GM12891 (cell line): ENCODE measurements around the gene EFNA4.

Experiments
- DNase-seq: peaks from one replicate; pipeline ENCODE4 v3.0.0; 2011; ENCODE audit warnings: low spot score; ENCODE audit not compliant: insufficient read length
- FAIRE-seq: peaks from 2 replicates; lab custom pipeline; 2011; peaks lifted over from hg19 to GRCh38; lab: Jason Lieb, UNC
- PAX5 ChIP-seq: IDR thresholded peaks from 2 replicates; pipeline ENCODE4 v1.6.1; 2011; ENCODE audit warnings: low read length, moderate library complexity, mild to moderate bottlenecking; ENCODE audit not compliant: insufficient read depth, severe bottlenecking
- POLR2A ChIP-seq: IDR thresholded peaks from 2 replicates; pipeline ENCODE4 v1.6.1; 2011; ENCODE audit warnings: low read depth, low read length, control low read depth
- POLR2AphosphoS5 ChIP-seq: IDR thresholded peaks from 2 replicates; pipeline ENCODE4 v1.6.1; 2011; ENCODE audit warnings: low read depth, low read length, control low read depth
- POU2F2 ChIP-seq: IDR thresholded peaks from 2 replicates; pipeline ENCODE4 v1.6.1; 2011; ENCODE audit warnings: low read depth, mild to moderate bottlenecking, control low read depth, low read length, moderate library complexity
- SPI1 ChIP-seq: IDR thresholded peaks from 2 replicates; pipeline ENCODE4 v1.6.1; 2011; ENCODE audit warnings: low read depth, low read length, control low read depth
- TAF1 ChIP-seq: IDR thresholded peaks from 2 replicates; pipeline ENCODE4 v1.6.1; 2011; ENCODE audit warnings: low read depth, low read length, control low read depth

EFNA4 gene

GRCh38 chr1:155086128-155086741 is 22.7 kb downstream of the EFNA4 start:
- FAIRE-seq (peak; percentile 89), DNase-seq (no peak)
- TF ChIP-seq POU2F2, result no peak
- no peak for TF ChIP-seq SPI1
- TF ChIP-seq PAX5, result no peak
- TF ChIP-seq POLR2AphosphoS5, result no peak

- DNase-seq (no peak), FAIRE-seq (no peak)
- TF ChIP-seq PAX5, result no peak
- TF ChIP-seq SPI1, result no peak
- TF ChIP-seq POU2F2, result no peak
- TF ChIP-seq POLR2AphosphoS5, result no peak
Measured at GRCh38 chr1:155086856-155087535, 23.5 kb downstream of the EFNA4 start.

GRCh38 chr1:155091071-155092051 is 27.8 kb downstream of the EFNA4 start:
- TF ChIP-seq POLR2AphosphoS5 (no peak), PAX5 (no peak), TAF1 (no peak), POLR2A (no peak), POU2F2 (no peak), SPI1 (no peak)
- DNase-seq, result peak; percentile 66
- peak; percentile 94 for FAIRE-seq

- DNase-seq (no peak), FAIRE-seq (no peak)
- no peak for TF ChIP-seq POU2F2
- TF ChIP-seq TAF1, result no peak
- no peak for TF ChIP-seq POLR2A
- no peak for TF ChIP-seq PAX5
- TF ChIP-seq SPI1, result no peak
- TF ChIP-seq POLR2AphosphoS5, result no peak
Measured at GRCh38 chr1:155092131-155092530, 28.6 kb downstream of the EFNA4 start.

- TF ChIP-seq PAX5 (no peak), POLR2AphosphoS5 (no peak), SPI1 (no peak), TAF1 (no peak), POLR2A (no peak), POU2F2 (no peak)
- no peak for FAIRE-seq
- no peak for DNase-seq
Measured at GRCh38 chr1:155092641-155093040, 29.1 kb downstream of the EFNA4 start.

- DNase-seq (no peak), FAIRE-seq (peak; percentile 31)
Measured at GRCh38 chr1:155093911-155094621, 30.5 kb downstream of the EFNA4 start.

GRCh38 chr1:155094622-155094948 is 31.0 kb downstream of the EFNA4 start:
- DNase-seq (no peak), FAIRE-seq (no peak)
- no peak for TF ChIP-seq PAX5
- TF ChIP-seq SPI1, result no peak
- no peak for TF ChIP-seq TAF1
- TF ChIP-seq POU2F2, result no peak
- TF ChIP-seq POLR2AphosphoS5, result no peak
- no peak for TF ChIP-seq POLR2A

More at GRCh38 chr1:155093911-155094621, 30.5 kb downstream of the EFNA4 start:
- TF ChIP-seq POLR2AphosphoS5, result no peak
- TF ChIP-seq POLR2A, result no peak
- TF ChIP-seq TAF1, result no peak
- no peak for TF ChIP-seq PAX5
- no peak for TF ChIP-seq SPI1
- TF ChIP-seq POU2F2, result no peak

- FAIRE-seq (no peak), DNase-seq (no peak)
- TF ChIP-seq POLR2A (no peak), POU2F2 (no peak), TAF1 (no peak), PAX5 (no peak), POLR2AphosphoS5 (no peak), SPI1 (no peak)
Measured at GRCh38 chr1:155099331-155099730, 35.8 kb downstream of the EFNA4 start.

GRCh38 chr1:155103325-155103724 is 39.8 kb downstream of the EFNA4 start:
- DNase-seq (no peak), FAIRE-seq (no peak)
- TF ChIP-seq POLR2AphosphoS5 (no peak), PAX5 (no peak), TAF1 (no peak), SPI1 (no peak), POLR2A (no peak), POU2F2 (no peak)
